ENCODE results near the gene KHNYN.
"Not testable (repeated sequence)": the region's sequence is repeated elsewhere in the genome, so short reads cannot be mapped to it uniquely, and the experiment has no call there.

KHNYN gene

DNA sequence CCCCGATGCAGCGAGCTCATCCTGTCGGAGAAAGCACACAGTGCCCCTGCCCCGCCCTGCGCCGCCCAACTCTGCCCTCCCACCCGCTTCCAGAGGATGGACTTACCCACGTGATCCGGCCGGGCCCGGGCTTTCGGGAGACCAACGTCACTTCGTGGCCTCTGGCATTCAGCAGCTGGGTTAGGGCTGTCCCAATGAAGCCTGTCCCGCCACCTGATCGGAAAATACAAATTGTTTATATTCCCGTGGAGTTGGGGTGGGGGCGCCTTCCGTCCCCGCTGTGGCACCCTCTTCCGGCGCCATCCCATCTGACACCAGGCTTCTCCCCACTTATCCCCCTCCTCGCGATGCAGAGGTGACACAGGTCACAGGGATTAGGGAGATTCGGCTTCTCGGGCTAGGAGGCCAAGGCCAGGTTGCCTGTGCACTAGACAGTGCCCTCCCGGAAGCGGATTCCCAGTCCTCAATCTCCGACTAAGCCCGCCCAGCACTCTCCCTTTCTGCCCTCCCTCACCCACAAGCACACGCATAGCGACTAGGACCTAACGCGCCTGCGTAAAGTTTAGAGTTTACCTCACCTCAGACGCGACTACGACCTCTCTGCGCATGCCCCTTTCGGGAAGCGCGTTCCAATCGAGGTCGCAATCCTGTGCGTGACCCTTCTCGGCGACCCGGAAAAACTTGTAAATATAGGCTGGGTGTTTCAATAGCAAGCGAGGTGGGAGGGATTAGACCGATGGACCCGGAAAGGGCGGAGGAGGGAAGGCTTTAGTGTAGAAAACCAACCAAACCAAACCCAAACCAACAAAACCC lies 12.7 kb downstream of the KHNYN start, which contains the start of gene SDR39U1:
TSS of gene SDR39U1 (minus strand) at position 537 of the 813 bp plus-strand sequence. CDS start at position 530, 7 bp downstream.
- H3K79me2 ChIP-seq (ENCODE audit: insufficient read depth, low read length): peaks cover 45% of the 10 kb centered on the region
- no peaks in the 10 kb centered on the region for H3K27me3 ChIP-seq (ENCODE audit: insufficient read depth, low read length, poor library complexity, severe bottlenecking)
- peaks cover 8% of the 10 kb centered on the region; the same call in 1 of the 2 replicates for H3K36me3 ChIP-seq (ENCODE audit: insufficient read depth, low read length)
- H4K20me1 ChIP-seq (ENCODE audit: insufficient read depth, low read length, poor library complexity, severe bottlenecking): peaks cover 8% of the 10 kb centered on the region
- H3K4me2 ChIP-seq (ENCODE audit: low read depth, low read length, poor library complexity, severe bottlenecking): peak within 1 kb of the TSS; percentile 100
- peak within 1 kb of the TSS; percentile 96 for H3K9ac ChIP-seq (ENCODE audit: low read depth, low read length, poor library complexity, severe bottlenecking)
- H3F3A ChIP-seq (ENCODE audit: low read depth): no peaks in the 10 kb centered on the region; the same call in 1 of the 2 replicates
- H2AFZ ChIP-seq (ENCODE audit: low read length): peak within 1 kb of the TSS; percentile 80
- peak within 1 kb of the TSS; percentile 91 for H3K4me3 ChIP-seq (ENCODE audit: low read length, poor library complexity, severe bottlenecking)
- no peaks in the 10 kb centered on the region for H3K9me2 ChIP-seq (replicated peaks; ENCODE audit: low read depth, low read length)
- no peaks in the 10 kb centered on the region for H3K9me3 ChIP-seq (ENCODE audit: insufficient read depth, low read depth, low read length)
- TF ChIP-seq, protein P1, sequence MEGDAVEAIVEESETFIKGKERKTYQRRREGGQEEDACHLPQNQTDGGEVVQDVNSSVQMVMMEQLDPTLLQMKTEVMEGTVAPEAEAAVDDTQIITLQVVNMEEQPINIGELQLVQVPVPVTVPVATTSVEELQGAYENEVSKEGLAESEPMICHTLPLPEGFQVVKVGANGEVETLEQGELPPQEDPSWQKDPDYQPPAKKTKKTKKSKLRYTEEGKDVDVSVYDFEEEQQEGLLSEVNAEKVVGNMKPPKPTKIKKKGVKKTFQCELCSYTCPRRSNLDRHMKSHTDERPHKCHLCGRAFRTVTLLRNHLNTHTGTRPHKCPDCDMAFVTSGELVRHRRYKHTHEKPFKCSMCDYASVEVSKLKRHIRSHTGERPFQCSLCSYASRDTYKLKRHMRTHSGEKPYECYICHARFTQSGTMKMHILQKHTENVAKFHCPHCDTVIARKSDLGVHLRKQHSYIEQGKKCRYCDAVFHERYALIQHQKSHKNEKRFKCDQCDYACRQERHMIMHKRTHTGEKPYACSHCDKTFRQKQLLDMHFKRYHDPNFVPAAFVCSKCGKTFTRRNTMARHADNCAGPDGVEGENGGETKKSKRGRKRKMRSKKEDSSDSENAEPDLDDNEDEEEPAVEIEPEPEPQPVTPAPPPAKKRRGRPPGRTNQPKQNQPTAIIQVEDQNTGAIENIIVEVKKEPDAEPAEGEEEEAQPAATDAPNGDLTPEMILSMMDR (conservative IDR thresholded peaks at IDR 0.05; ENCODE audit: low read length): no peak
- TF ChIP-seq EZH2phosphoT487 (IDR thresholded peaks at IDR 0.05; ENCODE audit: borderline replicate concordance): no peak
- H3K4me1 ChIP-seq (ENCODE audit: insufficient read depth, low read length, poor library complexity, severe bottlenecking): peaks cover 42% of the 10 kb centered on the region

DNA sequence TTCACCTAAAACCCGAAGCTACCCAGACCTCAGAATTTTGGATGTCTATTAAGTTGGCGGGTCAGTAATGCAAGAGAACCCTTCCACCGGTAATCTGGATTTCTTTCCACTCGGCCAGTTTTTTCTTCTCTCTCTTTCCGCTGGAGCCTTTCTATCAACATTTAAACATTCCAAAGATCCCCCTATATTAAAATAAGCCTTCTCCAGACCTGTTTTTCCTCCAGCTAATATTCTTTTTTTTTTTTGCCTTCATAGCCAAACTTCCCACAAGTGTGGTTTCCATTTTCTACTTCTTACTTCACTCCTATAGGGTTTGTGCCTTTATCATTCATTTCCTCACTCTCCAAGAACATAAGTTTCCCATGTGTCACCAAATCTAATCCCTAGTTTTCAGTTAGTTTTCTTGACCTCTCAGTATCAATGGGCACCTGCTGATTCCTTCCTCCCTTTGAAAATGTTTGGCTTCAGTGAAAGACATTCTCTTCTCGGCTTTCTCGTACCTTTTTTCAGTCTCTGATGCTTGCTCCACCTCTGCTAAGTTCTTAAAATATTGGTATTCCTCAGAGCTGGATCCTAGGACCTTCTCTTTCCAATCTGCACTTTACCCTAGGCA lies 13.4 kb downstream of the KHNYN start:
- Histone ChIP-seq H2AFZ (ENCODE audit: low read length) (no peak overlapping the region), H3K4me2 (ENCODE audit: low read depth, low read length, poor library complexity, severe bottlenecking) (peak overlapping the region; percentile 100), H3K9me3 (ENCODE audit: insufficient read depth, low read depth, low read length) (no peaks in the 10 kb centered on the region; the same call in 1 of the 2 replicates), H3K9me2 (replicated peaks; ENCODE audit: low read depth, low read length) (no peaks in the 10 kb centered on the region), H4K20me1 (ENCODE audit: insufficient read depth, low read length, poor library complexity, severe bottlenecking) (peaks cover 8% of the 10 kb centered on the region), H3K27me3 (ENCODE audit: insufficient read depth, low read length, poor library complexity, severe bottlenecking) (no peaks in the 10 kb centered on the region), H3K36me3 (ENCODE audit: insufficient read depth, low read length) (peaks cover 8% of the 10 kb centered on the region; the same call in 1 of the 2 replicates), H3K4me3 (ENCODE audit: low read length, poor library complexity, severe bottlenecking) (peak overlapping the region; percentile 91), H3F3A (ENCODE audit: low read depth) (no peaks in the 10 kb centered on the region; the same call in 1 of the 2 replicates), H3K9ac (ENCODE audit: low read depth, low read length, poor library complexity, severe bottlenecking) (peak overlapping the region; percentile 96), H3K4me1 (ENCODE audit: insufficient read depth, low read length, poor library complexity, severe bottlenecking) (peaks cover 35% of the 10 kb centered on the region), H3K79me2 (ENCODE audit: insufficient read depth, low read length) (peaks cover 45% of the 10 kb centered on the region)
- TF ChIP-seq EZH2phosphoT487 (IDR thresholded peaks at IDR 0.05; ENCODE audit: borderline replicate concordance): no peak
- TF ChIP-seq, protein P1 (conservative IDR thresholded peaks at IDR 0.05; ENCODE audit: low read length): no peak

DNA sequence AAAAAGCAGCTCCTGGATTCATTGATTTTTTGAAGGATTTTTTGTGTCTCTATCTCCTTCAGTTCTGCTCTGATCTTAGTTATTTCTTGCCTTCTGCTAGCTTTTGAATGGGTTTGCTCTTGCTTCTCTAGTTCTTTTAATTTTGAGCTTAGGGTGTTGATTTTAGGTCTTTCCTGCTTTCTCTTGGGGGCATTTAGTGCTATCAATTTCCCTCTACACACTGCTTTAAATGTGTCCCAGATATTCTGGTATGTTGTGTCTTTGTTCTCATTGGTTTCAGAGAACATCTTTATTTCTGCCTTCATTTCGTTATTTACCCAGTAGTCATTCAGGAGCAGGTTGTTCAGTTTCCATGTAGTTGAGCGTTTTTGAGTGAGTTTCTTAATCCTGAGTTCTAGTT lies 21.1 kb downstream of the KHNYN start:
- not testable (repeated sequence) for H3K9me2 ChIP-seq (replicated peaks; ENCODE audit: low read depth, low read length); H3K4me1 ChIP-seq (ENCODE audit: insufficient read depth, low read length, poor library complexity, severe bottlenecking); H2AFZ ChIP-seq (ENCODE audit: low read length); H3K4me3 ChIP-seq (ENCODE audit: low read length, poor library complexity, severe bottlenecking); H4K20me1 ChIP-seq (ENCODE audit: insufficient read depth, low read length, poor library complexity, severe bottlenecking); H3K27me3 ChIP-seq (ENCODE audit: insufficient read depth, low read length, poor library complexity, severe bottlenecking); H3K9ac ChIP-seq (ENCODE audit: low read depth, low read length, poor library complexity, severe bottlenecking); H3K4me2 ChIP-seq (ENCODE audit: low read depth, low read length, poor library complexity, severe bottlenecking); H3K79me2 ChIP-seq (ENCODE audit: insufficient read depth, low read length); H3K9me3 ChIP-seq (ENCODE audit: insufficient read depth, low read depth, low read length); H3K36me3 ChIP-seq (ENCODE audit: insufficient read depth, low read length); H3F3A ChIP-seq (ENCODE audit: low read depth)
